HFFc6 (cell line): ENCODE results near the gene SST. TPM values are rescaled to one million over a fixed set of nuclear protein-coding genes. Genes with fewer than 3 reads are reported as not detected.

Experiments
- DNase-seq: peaks from one replicate; pipeline ENCODE4 v3.0.0-alpha.2; 2018
- H3K27ac Mint-ChIP-seq: 2 replicates; pipeline ENCODE4 v1.8.0; 2020; ENCODE audit warnings: mild to moderate bottlenecking, mixed read lengths
- H3K27me3 Mint-ChIP-seq: 2 replicates; pipeline ENCODE4 v1.8.0; 2021; ENCODE audit warnings: mild to moderate bottlenecking, moderate library complexity, mixed read lengths; ENCODE audit not compliant: insufficient read depth
- H3K36me3 Mint-ChIP-seq: 2 replicates; pipeline ENCODE4 v1.8.0; 2021; ENCODE audit warnings: low read depth, mixed read lengths
- H3K4me1 Mint-ChIP-seq: 2 replicates; pipeline ENCODE4 v1.8.0; 2020; ENCODE audit warnings: low read depth, mixed read lengths
- H3K4me3 Mint-ChIP-seq: 2 replicates; pipeline ENCODE4 v1.8.0; 2020; ENCODE audit warnings: mild to moderate bottlenecking, moderate library complexity, mixed read lengths
- H3K9me3 Mint-ChIP-seq: 2 replicates; pipeline ENCODE4 v1.8.0; 2020; ENCODE audit warnings: mild to moderate bottlenecking, mixed read lengths
- CTCF ChIP-seq: fragments of 200-600 bp; sonication (generic); IDR thresholded peaks from 2 replicates; pipeline ENCODE4 v1.5.0; 2021; ENCODE audit warnings: antibody characterized with exemption, mild to moderate bottlenecking
- long read RNA-seq: library from polyadenylated mRNA; unstranded; transcript quantifications from one replicate; pipeline ENCODE4 v2.0.0, GENCODE V29; 2019
- total RNA-seq, 6 experiments: library from RNA; stranded (reverse); fragmentation: NEBNext Ultra II Directional; extraction: Animal tissue kit (Norgen Biotek cat#: 25700); gene quantifications; 2 replicates in 1 of 6; 3 replicates in 5 of 6; pipeline ENCODE4 v1.2.3, GENCODE V29; 2021

Gene SST
- not detected for total RNA-seq
- long read RNA-seq = 0 reads

GRCh38 chr3:187669675-187670504, at the start of gene SST:
SST (minus strand) TSS chr3:187670394; CDS start chr3:187670291, 103 bp downstream.
- no peak for TF ChIP-seq CTCF
- Mint-ChIP-seq H3K4me1 (peaks cover 24% of the 10 kb centered on the region), H3K9me3 (no peaks in the 10 kb centered on the region), H3K27me3 (peaks cover 16% of the 10 kb centered on the region), H3K36me3 (no peaks in the 10 kb centered on the region), H3K27ac (no peak within 1 kb of the TSS), H3K4me3 (no peak within 1 kb of the TSS)
- no peak for DNase-seq

GRCh38 chr3:187719628-187720336, 49.6 kb upstream of the SST start:
- Mint-ChIP-seq H3K36me3 (peaks cover 33% of the 10 kb centered on the region), H3K27ac (no peak overlapping the region; the same call in 1 of the 2 replicates), H3K4me1 (peaks cover 7% of the 10 kb centered on the region), H3K27me3 (no peaks in the 10 kb centered on the region), H3K4me3 (no peak overlapping the region), H3K9me3 (no peaks in the 10 kb centered on the region)
- TF ChIP-seq CTCF = no peak
- DNase-seq = no peak

GRCh38 chr3:187718802-187719201, 48.6 kb upstream of the SST start:
- DNase-seq = no peak
- Mint-ChIP-seq H3K9me3 (no peaks in the 10 kb centered on the region), H3K4me1 (peaks cover 17% of the 10 kb centered on the region), H3K27me3 (peaks cover 3% of the 10 kb centered on the region; the same call in 1 of the 2 replicates), H3K4me3 (no peak overlapping the region), H3K36me3 (peaks cover 24% of the 10 kb centered on the region), H3K27ac (no peak overlapping the region)
- no peak for TF ChIP-seq CTCF

- Mint-ChIP-seq H3K9me3 (no peaks in the 10 kb centered on the region), H3K4me3 (no peak overlapping the region), H3K4me1 (peaks cover 26% of the 10 kb centered on the region), H3K36me3 (peaks cover 14% of the 10 kb centered on the region), H3K27me3 (peaks cover 3% of the 10 kb centered on the region; the same call in 1 of the 2 replicates), H3K27ac (no peak overlapping the region; the same call in 1 of the 2 replicates)
- DNase-seq = no peak
- no peak for TF ChIP-seq CTCF
Observed at GRCh38 chr3:187717572-187717971, 47.4 kb upstream of the SST start.

GRCh38 chr3:187714404-187714979, 44.3 kb upstream of the SST start:
- Mint-ChIP-seq H3K27ac (no peak overlapping the region), H3K36me3 (no peaks in the 10 kb centered on the region), H3K27me3 (peaks cover 3% of the 10 kb centered on the region; the same call in 1 of the 2 replicates), H3K9me3 (no peaks in the 10 kb centered on the region), H3K4me3 (peak overlapping the region; percentile 4; the same call in 1 of the 2 replicates), H3K4me1 (peaks cover 26% of the 10 kb centered on the region)
- DNase-seq = peak; percentile 66
- TF ChIP-seq CTCF = peak; percentile 98
